GM21717 (cell line): ENCODE measurements around the gene DNASE2.

Experiments used
- ATAC-seq: cut with Tn5 transposase; IDR thresholded peaks from one replicate; pipeline ENCODE4 v1.9.1; 2021; ENCODE audit warnings: mild to moderate bottlenecking, moderate library complexity; ENCODE audit not compliant: unreplicated experiment

The DNASE2 gene

GRCh38 chr19:12834976-12835757 lies 46.1 kb downstream of the DNASE2 start:
- ATAC-seq = no peak

GRCh38 chr19:12834566-12834943 lies 46.7 kb downstream of the DNASE2 start, which contains the start of gene RTBDN:
RTBDN (minus strand) TSS chr19:12834579; CDS start chr19:12829979, 4,600 bp downstream.
- no peak for ATAC-seq

GRCh38 chr19:12833738-12834565 lies 47.3 kb downstream of the DNASE2 start:
- ATAC-seq = no peak

- no peak for ATAC-seq
Measured at GRCh38 chr19:12833418-12833737, 47.9 kb downstream of the DNASE2 start.

- no peak for ATAC-seq
Measured at GRCh38 chr19:12828494-12828893, 52.8 kb downstream of the DNASE2 start.

- no peak for ATAC-seq
Measured at GRCh38 chr19:12825254-12826131, 55.8 kb downstream of the DNASE2 start.
